Loucy (cell line): ENCODE data around the gene CSF3R.

Source experiments
- H2AFZ ChIP-seq: fragments of 200-600 bp; sonication (generic); 2 replicates; pipeline ENCODE4 v1.6.0; 2016; ENCODE audit warnings: antibody characterized with exemption, mild to moderate bottlenecking, low read length, moderate library complexity
- H3F3A ChIP-seq: fragments of 200-600 bp; 2 replicates; pipeline ENCODE4 v1.6.0; 2016; ENCODE audit warnings: antibody characterized with exemption, low read depth, mild to moderate bottlenecking
- H3K27me3 ChIP-seq: fragments of 200-600 bp; sonication (generic); 2 replicates; pipeline ENCODE4 v1.6.1; 2014; ENCODE audit warnings: low read length, mild to moderate bottlenecking; ENCODE audit not compliant: insufficient read depth, poor library complexity, severe bottlenecking
- H3K36me3 ChIP-seq: fragments of 200-600 bp; sonication (generic); 2 replicates; pipeline ENCODE4 v1.6.1; 2016; ENCODE audit warnings: low read length; ENCODE audit not compliant: insufficient read depth
- H3K4me1 ChIP-seq: fragments of 200-600 bp; sonication (generic); 2 replicates; pipeline ENCODE4 v1.5.1; 2014; ENCODE audit warnings: low read length, mild to moderate bottlenecking; ENCODE audit not compliant: insufficient read depth, poor library complexity, severe bottlenecking
- H3K4me2 ChIP-seq: fragments of 200-600 bp; sonication (generic); 2 replicates; pipeline ENCODE4 v1.6.0; 2014; ENCODE audit warnings: antibody characterized with exemption, low read length, low read depth, mild to moderate bottlenecking; ENCODE audit not compliant: poor library complexity, severe bottlenecking
- H3K4me3 ChIP-seq: fragments of 200-600 bp; sonication (generic); 2 replicates; pipeline ENCODE4 v1.5.1; 2014; ENCODE audit warnings: low read length, mild to moderate bottlenecking, mixed read lengths; ENCODE audit not compliant: poor library complexity, severe bottlenecking
- H3K79me2 ChIP-seq: fragments of 200-600 bp; sonication (generic); 2 replicates; pipeline ENCODE4 v1.6.1; 2014; ENCODE audit warnings: low read length; ENCODE audit not compliant: insufficient read depth
- H3K9ac ChIP-seq: fragments of 200-600 bp; sonication (generic); 2 replicates; pipeline ENCODE4 v1.6.0; 2014; ENCODE audit warnings: mild to moderate bottlenecking, low read depth, low read length, moderate library complexity; ENCODE audit not compliant: poor library complexity, severe bottlenecking
- H3K9me2 ChIP-seq: fragments of 200-600 bp; sonication (generic); replicated peaks from 2 replicates; pipeline ENCODE4 v1.6.1; 2016; ENCODE audit warnings: low read depth, low read length, mixed read lengths
- H3K9me3 ChIP-seq: fragments of 200-600 bp; sonication (generic); 2 replicates; pipeline ENCODE4 v1.6.1; 2014; ENCODE audit warnings: mild to moderate bottlenecking, antibody characterized with exemption, low read length, low read depth; ENCODE audit not compliant: insufficient read depth
- H4K20me1 ChIP-seq: fragments of 200-600 bp; sonication (generic); 2 replicates; pipeline ENCODE4 v1.6.0; 2014; ENCODE audit warnings: antibody characterized with exemption, low read length, mild to moderate bottlenecking; ENCODE audit not compliant: insufficient read depth, poor library complexity, severe bottlenecking
- CTCF ChIP-seq: fragments of 200-600 bp; sonication (generic); conservative IDR thresholded peaks from 2 replicates; pipeline ENCODE4 v1.5.1; 2014; ENCODE audit warnings: mild to moderate bottlenecking, antibody characterized with exemption, low read length
- EZH2phosphoT487 ChIP-seq: fragments of 200-600 bp; IDR thresholded peaks from 2 replicates; pipeline ENCODE4 v1.6.1; 2018; ENCODE audit warnings: antibody characterized with exemption, mild to moderate bottlenecking, moderate library complexity, borderline replicate concordance

CSF3R gene

GRCh38 chr1:36497207-36497606 lies 14.5 kb upstream of the CSF3R start:
- H3K9ac ChIP-seq, result no peak overlapping the region
- no peaks in the 10 kb centered on the region for H3K27me3 ChIP-seq
- no peaks in the 10 kb centered on the region for H3K9me2 ChIP-seq
- no peaks in the 10 kb centered on the region for H3K9me3 ChIP-seq
- no peaks in the 10 kb centered on the region for H4K20me1 ChIP-seq
- H3K4me1 ChIP-seq, result no peaks in the 10 kb centered on the region
- TF ChIP-seq CTCF, result no peak
- TF ChIP-seq EZH2phosphoT487, result no peak
- no peaks in the 10 kb centered on the region for H3F3A ChIP-seq
- H3K79me2 ChIP-seq, result no peaks in the 10 kb centered on the region
- H3K4me2 ChIP-seq, result no peak overlapping the region
- H2AFZ ChIP-seq, result no peak overlapping the region
- no peaks in the 10 kb centered on the region for H3K36me3 ChIP-seq
- H3K4me3 ChIP-seq, result no peak overlapping the region

- no peak overlapping the region for H2AFZ ChIP-seq
- no peaks in the 10 kb centered on the region for H3K9me3 ChIP-seq
- no peak for TF ChIP-seq EZH2phosphoT487
- TF ChIP-seq CTCF, result no peak
These were observed 12.3 kb upstream of the CSF3R start for GRCh38 chr1:36494971-36495370.

GRCh38 chr1:36493524-36493923 lies 10.8 kb upstream of the CSF3R start:
- no peaks in the 10 kb centered on the region for H4K20me1 ChIP-seq
- H3K9ac ChIP-seq, result no peak overlapping the region
- H3K79me2 ChIP-seq, result no peaks in the 10 kb centered on the region
- H3K9me3 ChIP-seq, result no peaks in the 10 kb centered on the region
- H2AFZ ChIP-seq, result no peak overlapping the region
- no peaks in the 10 kb centered on the region for H3K4me1 ChIP-seq
- no peaks in the 10 kb centered on the region for H3K9me2 ChIP-seq
- H3K27me3 ChIP-seq, result no peaks in the 10 kb centered on the region
- H3F3A ChIP-seq, result no peaks in the 10 kb centered on the region
- TF ChIP-seq EZH2phosphoT487 (no peak), CTCF (no peak)
- H3K4me3 ChIP-seq, result no peak overlapping the region
- H3K4me2 ChIP-seq, result no peak overlapping the region
- no peaks in the 10 kb centered on the region for H3K36me3 ChIP-seq

More at GRCh38 chr1:36494971-36495370, 12.3 kb upstream of the CSF3R start:
- Histone ChIP-seq H3K4me3 (no peak overlapping the region), H3K4me2 (no peak overlapping the region), H4K20me1 (no peaks in the 10 kb centered on the region), H3K27me3 (no peaks in the 10 kb centered on the region), H3K36me3 (no peaks in the 10 kb centered on the region), H3K9ac (no peak overlapping the region), H3K4me1 (no peaks in the 10 kb centered on the region), H3K79me2 (no peaks in the 10 kb centered on the region), H3K9me2 (no peaks in the 10 kb centered on the region), H3F3A (no peaks in the 10 kb centered on the region)
